Esophagus muscularis mucosa (tissue), 4 donors: ENCODE data around the gene FA2H. TPM values are rescaled to one million over a fixed set of nuclear protein-coding genes. Genes with fewer than 3 reads are reported as not detected.

Source experiments
- DNase-seq: peaks from one replicate; pipeline ENCODE4 v3.0.0-alpha.2; 2017; ENCODE audit errors: extremely low spot score
- H3K27ac ChIP-seq, 4 donors: fragments of 200-600 bp; sonication (generic); replicated peaks in 1 of 4; 1 replicate in 3 of 4; 2 replicates in 1 of 4; pipeline ENCODE4 v1.5.1; 2016 to 2019; ENCODE audit warnings: mild to moderate bottlenecking in 1 of 4
- H3K27me3 ChIP-seq, 4 donors: fragments of 200-600 bp; sonication (generic); one replicate each; pipeline versions ENCODE4 v1.5.1 to v1.6.0; 2016 to 2019
- H3K36me3 ChIP-seq, 4 donors: fragments of 200-600 bp; sonication (generic); one replicate each; pipeline ENCODE4 v1.5.1; 2016 to 2019
- H3K4me1 ChIP-seq, 4 donors: fragments of 200-600 bp; sonication (generic); one replicate each; pipeline ENCODE4 v1.5.1; 2016 to 2019
- H3K4me3 ChIP-seq, 4 donors: fragments of 200-600 bp; sonication (generic); 1 replicate in 2 of 4; 2 replicates in 2 of 4; pipeline ENCODE4 v1.5.1; 2016 to 2019; ENCODE audit warnings: mild to moderate bottlenecking in 4 of 4, moderate library complexity in 1 of 4
- H3K9me3 ChIP-seq, 4 donors: fragments of 200-600 bp; sonication (generic); 1 replicate in 3 of 4; 2 replicates in 1 of 4; pipeline ENCODE4 v1.5.1; 2016 to 2019
- EP300 ChIP-seq: sonication (generic); formaldehyde crosslinking; IDR thresholded peaks from one replicate; pipeline ENCODE4 v1.6.1; 2017; ENCODE audit warnings: antibody characterized with exemption
- POLR2A ChIP-seq: fragments of 450-650 bp; IDR thresholded peaks from one replicate; pipeline ENCODE4 v1.6.1; 2017; ENCODE audit warnings: antibody characterized with exemption, moderate library complexity, mild to moderate bottlenecking, low read depth
- POLR2AphosphoS5 ChIP-seq, 2 donors: sonication (generic); formaldehyde crosslinking; IDR thresholded peaks; one replicate each; pipeline ENCODE4 v1.6.1; 2017; ENCODE audit warnings: antibody characterized with exemption in 2 of 2
- WGBS: methylation state at CpG from one replicate; pipeline ENCODE4 v1.1.5; 2018; 5-methylcytosine and 5-hydroxymethylcytosine counted together
- intact Hi-C: fragments of 100-400 bp; cut with DNase I; formaldehyde crosslinking; loops from one replicate; pipeline ENCODE4 v1.15.1; 2023
- total RNA-seq, 4 donors: library from RNA; depleted of rRNA; stranded (reverse); fragments of >200 nt; gene quantifications; one replicate each; pipeline versions ENCODE4 v1.1.0 to v1.2.1, GENCODE V29; 2016
- TF ChIP-seq, protein P1 (sequence below), 3 experiments: fragments of 200-600 bp in 2 of 3; fragments of 450-650 bp in 1 of 3; sonication (generic) in 2 of 3; IDR thresholded peaks; one replicate each; pipeline ENCODE4 v1.5.1; 2017 to 2019; ENCODE audit warnings: antibody characterized with exemption in 3 of 3, mild to moderate bottlenecking in 2 of 3, moderate library complexity in 1 of 3

Gene FA2H
- total RNA-seq, 4 donors from 2014 or later, result 0.50 to 0.92 (median 0.52) TPM; not detected in 1

DNA sequence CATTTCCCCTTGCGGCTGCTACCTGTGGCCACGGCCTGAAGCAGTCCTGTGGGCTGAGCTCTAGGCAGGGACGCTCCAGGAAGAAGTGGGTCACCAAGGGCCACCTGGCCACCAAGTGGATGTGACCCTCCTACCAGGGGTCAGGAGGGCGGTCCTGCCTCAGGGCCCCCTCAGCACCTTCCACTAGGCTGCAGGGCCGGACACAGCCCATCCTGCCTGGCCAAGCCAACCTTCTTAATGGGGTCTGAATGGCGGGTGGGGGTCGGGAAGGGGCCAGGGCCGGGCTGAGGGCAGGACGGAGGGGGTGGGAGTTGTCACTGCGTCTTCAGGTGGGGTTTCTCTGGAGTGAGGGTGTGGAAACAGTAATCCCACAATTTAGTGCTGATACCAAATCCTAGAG is 60.7 kb downstream of the FA2H start:
- H3K9me3 ChIP-seq, result no peaks in the 10 kb centered on the region
- H3K27ac ChIP-seq, result no peak overlapping the region
- TF ChIP-seq POLR2AphosphoS5 (IDR thresholded peaks at IDR 0.05) (no peak), POLR2A (no peak), EP300 (no peak)
- TF ChIP-seq, protein P1, sequence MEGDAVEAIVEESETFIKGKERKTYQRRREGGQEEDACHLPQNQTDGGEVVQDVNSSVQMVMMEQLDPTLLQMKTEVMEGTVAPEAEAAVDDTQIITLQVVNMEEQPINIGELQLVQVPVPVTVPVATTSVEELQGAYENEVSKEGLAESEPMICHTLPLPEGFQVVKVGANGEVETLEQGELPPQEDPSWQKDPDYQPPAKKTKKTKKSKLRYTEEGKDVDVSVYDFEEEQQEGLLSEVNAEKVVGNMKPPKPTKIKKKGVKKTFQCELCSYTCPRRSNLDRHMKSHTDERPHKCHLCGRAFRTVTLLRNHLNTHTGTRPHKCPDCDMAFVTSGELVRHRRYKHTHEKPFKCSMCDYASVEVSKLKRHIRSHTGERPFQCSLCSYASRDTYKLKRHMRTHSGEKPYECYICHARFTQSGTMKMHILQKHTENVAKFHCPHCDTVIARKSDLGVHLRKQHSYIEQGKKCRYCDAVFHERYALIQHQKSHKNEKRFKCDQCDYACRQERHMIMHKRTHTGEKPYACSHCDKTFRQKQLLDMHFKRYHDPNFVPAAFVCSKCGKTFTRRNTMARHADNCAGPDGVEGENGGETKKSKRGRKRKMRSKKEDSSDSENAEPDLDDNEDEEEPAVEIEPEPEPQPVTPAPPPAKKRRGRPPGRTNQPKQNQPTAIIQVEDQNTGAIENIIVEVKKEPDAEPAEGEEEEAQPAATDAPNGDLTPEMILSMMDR (IDR thresholded peaks at IDR 0.05), result no peak
- H3K4me3 ChIP-seq, result no peak overlapping the region
- 98% methylated on average over 7 of the region's 10 CpGs for WGBS
- intact Hi-C loops, result no loop called here
- no peaks in the 10 kb centered on the region for H3K27me3 ChIP-seq
- no peaks in the 10 kb centered on the region for H3K36me3 ChIP-seq
- no peak for DNase-seq
- peaks cover 0 to 4% (median 0%) of the 10 kb centered on the region in 4 donors for H3K4me1 ChIP-seq

DNA sequence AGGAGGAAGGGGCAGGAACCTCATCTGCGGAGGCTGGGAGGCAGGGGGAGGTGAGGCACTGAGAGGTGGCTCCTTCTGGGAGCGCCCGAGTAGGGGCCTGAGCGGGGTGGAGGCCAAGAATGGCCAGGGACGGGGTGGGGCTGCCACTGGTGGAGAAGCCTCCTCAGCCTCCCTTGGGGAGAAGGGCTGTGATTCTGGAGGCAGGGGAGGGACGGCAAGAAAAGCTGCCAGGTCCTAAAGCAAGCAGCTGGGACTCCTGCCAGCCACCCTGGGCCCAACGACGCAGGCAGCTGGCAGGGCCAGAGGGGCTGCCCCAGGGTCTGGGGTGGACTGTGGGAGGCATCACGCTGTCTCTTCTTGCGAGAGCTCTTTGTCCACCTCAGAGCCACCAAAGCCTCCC is 61.3 kb downstream of the FA2H start:
- Histone ChIP-seq H3K4me1 (peaks cover 0 to 4% (median 0%) of the 10 kb centered on the region in 4 donors), H3K36me3 (no peaks in the 10 kb centered on the region), H3K27me3 (no peaks in the 10 kb centered on the region), H3K9me3 (no peaks in the 10 kb centered on the region), H3K4me3 (no peak overlapping the region), H3K27ac (no peak overlapping the region)
- WGBS, result 68% methylated on average over 10 of the region's 10 CpGs
- TF ChIP-seq POLR2AphosphoS5 (IDR thresholded peaks at IDR 0.05), result no peak
- TF ChIP-seq, protein P1 (IDR thresholded peaks at IDR 0.05), result no peak
- TF ChIP-seq EP300, result no peak
- TF ChIP-seq POLR2A, result no peak
- intact Hi-C loops, result no loop called here
- no peak for DNase-seq

DNA sequence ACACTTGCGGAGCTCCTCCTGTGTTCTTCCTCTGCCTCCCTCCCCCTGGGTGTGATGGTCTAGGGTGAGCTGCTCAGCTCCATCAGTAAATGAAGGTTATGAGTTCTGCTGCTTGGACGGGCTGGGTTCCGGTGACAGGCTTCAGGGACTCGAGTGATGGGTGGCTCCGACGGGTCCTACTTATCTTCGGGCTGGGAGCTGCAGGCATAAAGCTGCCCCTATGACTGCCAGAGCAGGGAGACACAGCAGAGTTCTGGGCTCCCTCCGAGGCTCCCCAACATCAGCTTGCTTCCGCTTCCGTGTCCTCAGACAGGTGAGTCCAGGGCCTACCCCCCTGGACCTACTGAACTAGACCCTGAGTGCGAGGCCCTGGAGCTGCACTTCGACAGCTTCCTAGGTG is 62.7 kb downstream of the FA2H start:
- no peak for DNase-seq
- H3K4me3 ChIP-seq, result no peak overlapping the region
- H3K27ac ChIP-seq, result no peak overlapping the region
- peaks cover 0 to 4% (median 0%) of the 10 kb centered on the region in 4 donors for H3K4me1 ChIP-seq
- no peaks in the 10 kb centered on the region for H3K36me3 ChIP-seq
- TF ChIP-seq, protein P1 (IDR thresholded peaks at IDR 0.05), result no peak
- no peak for TF ChIP-seq POLR2AphosphoS5 (IDR thresholded peaks at IDR 0.05)
- TF ChIP-seq POLR2A, result no peak
- no peak for TF ChIP-seq EP300
- intact Hi-C loops, result no loop called here
- H3K9me3 ChIP-seq, result no peaks in the 10 kb centered on the region
- H3K27me3 ChIP-seq, result no peaks in the 10 kb centered on the region
- whole genome bisulfite sequencing, result 93% methylated on average over 9 of the region's 12 CpGs

DNA sequence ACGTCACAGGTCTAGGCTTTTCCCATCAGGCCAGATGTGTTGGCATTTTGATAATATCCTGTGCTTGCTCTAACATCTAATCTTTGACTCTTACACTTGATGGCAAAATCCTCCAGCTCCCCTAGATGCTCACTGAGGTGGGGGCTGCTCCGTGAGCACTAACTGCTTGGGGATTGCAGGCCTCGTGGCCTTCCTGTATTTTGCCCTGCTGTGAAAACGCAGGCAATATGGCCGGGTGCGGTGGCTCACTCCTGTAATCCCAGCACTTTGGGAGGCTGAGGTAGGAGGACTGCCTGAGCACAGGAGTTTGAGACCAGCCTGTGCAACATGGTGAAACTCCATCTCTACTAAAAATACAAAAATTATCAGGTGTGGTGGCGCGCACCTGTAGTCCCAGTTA is 64.2 kb downstream of the FA2H start:
- Histone ChIP-seq H3K9me3 (no peaks in the 10 kb centered on the region), H3K4me1 (peaks cover 0 to 4% (median 0%) of the 10 kb centered on the region in 4 donors), H3K4me3 (no peak overlapping the region), H3K36me3 (no peaks in the 10 kb centered on the region), H3K27ac (no peak overlapping the region), H3K27me3 (no peaks in the 10 kb centered on the region)
- no peak for TF ChIP-seq POLR2A
- TF ChIP-seq, protein P1 (IDR thresholded peaks at IDR 0.05), result no peak
- TF ChIP-seq EP300, result no peak
- TF ChIP-seq POLR2AphosphoS5 (IDR thresholded peaks at IDR 0.05), result no peak
- intact Hi-C loops, result no loop called here
- DNase-seq, result no peak
- 97% methylated on average over 8 of the region's 8 CpGs for WGBS

DNA sequence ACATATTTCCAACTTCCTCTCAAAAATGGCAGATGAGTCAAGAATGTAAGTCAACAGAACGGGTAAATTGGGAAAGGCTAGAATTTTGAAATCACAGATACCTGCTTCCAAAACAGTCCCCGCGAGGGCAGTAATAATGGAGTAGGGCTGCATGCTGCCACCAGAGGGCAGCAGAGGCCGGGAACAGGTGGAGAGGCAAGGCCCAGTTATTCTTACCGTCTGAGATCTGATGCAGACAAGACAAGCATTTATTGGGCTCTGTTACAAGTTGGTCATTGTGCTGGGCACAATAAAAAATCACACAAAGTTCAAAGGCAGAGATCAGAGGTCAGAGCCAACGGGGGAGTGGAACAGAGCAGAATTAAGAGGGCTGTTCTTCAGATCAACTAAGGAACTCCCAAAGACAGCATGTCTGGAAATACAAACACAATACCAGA is 65.2 kb downstream of the FA2H start:
- no peak for DNase-seq
- peak in 1 of 2 donors; percentile 40 for TF ChIP-seq POLR2AphosphoS5 (IDR thresholded peaks at IDR 0.05)
- TF ChIP-seq EP300, result no peak
- TF ChIP-seq, protein P1 (IDR thresholded peaks at IDR 0.05), result peak in 2 of 3 experiments; percentile 95
- no peak for TF ChIP-seq POLR2A
- peaks cover 0 to 4% (median 0%) of the 10 kb centered on the region in 4 donors for H3K4me1 ChIP-seq
- H3K27ac ChIP-seq, result no peak overlapping the region
- H3K27me3 ChIP-seq, result no peaks in the 10 kb centered on the region
- 2% methylated on average over 6 of the region's 6 CpGs for WGBS
- no peaks in the 10 kb centered on the region for H3K9me3 ChIP-seq
- no peaks in the 10 kb centered on the region for H3K36me3 ChIP-seq
- intact Hi-C loops, result loop anchor here (2.0 to 5.0 kb wide), 2 partner anchors 103 to 153 kb away; no protein-coding TSS in a partner anchor
- H3K4me3 ChIP-seq, result no peak overlapping the region
